Choroid plexus epithelial cell (primary cell): Measurements from ENCODE around the gene MEF2A.

Source experiments
- DNase-seq: peaks from one replicate; pipeline ENCODE4 v3.0.0-alpha.2; 2010; ENCODE audit warnings: low read depth
- H3K4me3 ChIP-seq: 2 replicates; pipeline ENCODE4 v1.5.1; 2011; ENCODE audit warnings: low read depth, mild to moderate bottlenecking, control low read depth, low read length, moderate library complexity
- TF ChIP-seq, protein P1 (sequence below): conservative IDR thresholded peaks from 2 replicates; pipeline ENCODE4 v1.5.1; 2011; ENCODE audit warnings: low read depth, mild to moderate bottlenecking, control low read depth, inconsistent platforms, low read length, moderate library complexity

The MEF2A gene

DNA sequence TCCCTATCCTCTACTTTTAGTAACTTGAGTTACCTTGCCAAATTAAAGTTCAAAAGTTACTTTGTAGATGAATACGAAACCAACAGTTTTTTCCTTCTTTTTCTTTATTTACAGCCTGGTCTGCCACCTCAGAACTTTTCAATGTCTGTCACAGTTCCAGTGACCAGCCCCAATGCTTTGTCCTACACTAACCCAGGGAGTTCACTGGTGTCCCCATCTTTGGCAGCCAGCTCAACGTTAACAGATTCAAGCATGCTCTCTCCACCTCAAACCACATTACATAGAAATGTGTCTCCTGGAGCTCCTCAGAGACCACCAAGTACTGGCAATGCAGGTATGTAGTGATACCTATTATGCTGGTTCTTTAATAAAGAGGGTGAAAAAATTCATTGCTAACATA lies 108.5 kb downstream of the MEF2A start:
- no peak for DNase-seq
- TF ChIP-seq, protein P1, sequence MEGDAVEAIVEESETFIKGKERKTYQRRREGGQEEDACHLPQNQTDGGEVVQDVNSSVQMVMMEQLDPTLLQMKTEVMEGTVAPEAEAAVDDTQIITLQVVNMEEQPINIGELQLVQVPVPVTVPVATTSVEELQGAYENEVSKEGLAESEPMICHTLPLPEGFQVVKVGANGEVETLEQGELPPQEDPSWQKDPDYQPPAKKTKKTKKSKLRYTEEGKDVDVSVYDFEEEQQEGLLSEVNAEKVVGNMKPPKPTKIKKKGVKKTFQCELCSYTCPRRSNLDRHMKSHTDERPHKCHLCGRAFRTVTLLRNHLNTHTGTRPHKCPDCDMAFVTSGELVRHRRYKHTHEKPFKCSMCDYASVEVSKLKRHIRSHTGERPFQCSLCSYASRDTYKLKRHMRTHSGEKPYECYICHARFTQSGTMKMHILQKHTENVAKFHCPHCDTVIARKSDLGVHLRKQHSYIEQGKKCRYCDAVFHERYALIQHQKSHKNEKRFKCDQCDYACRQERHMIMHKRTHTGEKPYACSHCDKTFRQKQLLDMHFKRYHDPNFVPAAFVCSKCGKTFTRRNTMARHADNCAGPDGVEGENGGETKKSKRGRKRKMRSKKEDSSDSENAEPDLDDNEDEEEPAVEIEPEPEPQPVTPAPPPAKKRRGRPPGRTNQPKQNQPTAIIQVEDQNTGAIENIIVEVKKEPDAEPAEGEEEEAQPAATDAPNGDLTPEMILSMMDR: no peak
- no peak overlapping the region for H3K4me3 ChIP-seq

DNA sequence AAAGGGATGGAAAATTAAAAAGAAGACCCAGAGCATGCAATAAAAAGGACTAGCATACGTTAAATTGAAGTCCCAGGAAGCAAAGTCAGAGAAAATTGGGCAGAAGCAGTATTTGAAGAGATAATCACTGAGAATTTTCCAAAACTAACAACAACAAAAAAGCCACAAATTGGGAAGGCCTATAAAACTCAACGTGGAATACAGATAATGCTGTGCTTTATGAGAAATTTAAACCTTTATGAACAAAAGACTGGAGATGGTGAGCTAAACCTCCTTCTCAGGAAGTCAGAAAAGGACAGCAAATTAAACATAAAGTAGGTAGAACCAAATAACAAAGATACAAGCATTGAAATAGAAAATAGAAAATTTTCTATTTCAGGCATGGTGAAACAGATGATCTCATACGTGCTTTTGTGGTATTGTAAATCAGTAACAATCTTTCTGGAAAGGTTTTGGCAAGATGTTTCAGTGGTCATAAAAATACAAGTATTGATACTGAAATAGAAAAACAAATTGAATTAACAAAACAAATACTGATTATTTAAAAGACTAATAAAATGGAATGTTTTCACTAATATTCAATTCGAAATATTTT lies 111.9 kb downstream of the MEF2A start:
- no peak overlapping the region for H3K4me3 ChIP-seq
- TF ChIP-seq, protein P1: no peak
- no peak for DNase-seq

DNA sequence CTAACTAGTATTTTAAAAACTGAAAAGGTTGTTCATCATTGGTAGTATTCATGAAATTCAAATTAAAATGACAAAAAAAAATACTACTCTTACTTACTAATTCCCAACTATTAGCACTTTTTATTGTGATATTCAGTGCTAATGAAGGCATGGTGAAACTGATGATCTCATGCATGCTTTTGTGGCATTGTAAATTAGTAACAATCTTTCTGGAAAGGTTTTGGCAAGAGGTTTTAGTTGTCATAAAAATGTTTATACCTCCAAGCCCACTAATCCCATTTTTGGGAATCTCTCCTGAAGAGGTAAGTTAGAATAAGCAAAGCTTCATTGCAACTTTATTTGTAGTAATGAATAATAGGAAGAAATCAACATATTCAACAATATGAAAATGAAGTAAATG lies 114.5 kb downstream of the MEF2A start:
- DNase-seq: no peak
- H3K4me3 ChIP-seq: no peak overlapping the region
- TF ChIP-seq, protein P1: no peak

DNA sequence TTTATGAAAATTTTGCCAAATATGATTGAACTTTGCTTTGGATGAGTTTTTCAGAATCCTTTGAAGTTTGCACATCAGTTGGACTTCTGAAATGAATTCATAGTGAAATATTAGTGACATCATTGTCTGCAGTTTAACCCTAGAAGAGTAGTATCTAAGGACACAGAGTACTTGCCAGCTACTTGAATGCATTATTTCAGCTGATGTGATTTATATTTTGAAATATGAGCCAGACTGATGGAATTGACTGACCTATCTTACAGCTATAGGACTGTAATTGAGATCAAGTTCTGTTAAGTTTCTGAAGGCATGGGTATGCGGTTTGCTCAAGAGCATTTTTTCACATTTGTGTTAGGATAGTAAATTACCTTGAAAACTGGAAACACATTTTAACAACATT lies 116.2 kb downstream of the MEF2A start:
- no peak overlapping the region for H3K4me3 ChIP-seq
- DNase-seq: peak; percentile 38
- TF ChIP-seq, protein P1: no peak

DNA sequence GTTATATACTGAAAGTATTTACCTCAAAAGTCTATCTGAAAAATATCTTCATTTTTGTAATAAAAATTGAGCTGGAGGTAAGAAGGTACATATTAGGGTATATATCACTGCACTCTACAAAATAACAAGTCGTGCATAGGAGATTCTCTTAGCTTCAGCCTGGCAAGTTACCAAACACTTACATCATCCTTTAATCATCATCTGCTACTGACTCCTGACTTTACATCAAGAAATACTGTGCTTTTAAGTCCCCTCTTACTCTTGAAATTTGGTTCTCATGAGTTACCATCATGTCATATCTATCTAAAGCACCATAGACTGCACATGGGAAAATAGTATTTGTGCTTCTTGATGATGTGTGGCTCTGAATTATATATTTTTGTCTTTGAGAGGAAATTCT lies 116.7 kb downstream of the MEF2A start:
- TF ChIP-seq, protein P1: no peak
- peak; percentile 97 for DNase-seq
- no peak overlapping the region for H3K4me3 ChIP-seq

DNA sequence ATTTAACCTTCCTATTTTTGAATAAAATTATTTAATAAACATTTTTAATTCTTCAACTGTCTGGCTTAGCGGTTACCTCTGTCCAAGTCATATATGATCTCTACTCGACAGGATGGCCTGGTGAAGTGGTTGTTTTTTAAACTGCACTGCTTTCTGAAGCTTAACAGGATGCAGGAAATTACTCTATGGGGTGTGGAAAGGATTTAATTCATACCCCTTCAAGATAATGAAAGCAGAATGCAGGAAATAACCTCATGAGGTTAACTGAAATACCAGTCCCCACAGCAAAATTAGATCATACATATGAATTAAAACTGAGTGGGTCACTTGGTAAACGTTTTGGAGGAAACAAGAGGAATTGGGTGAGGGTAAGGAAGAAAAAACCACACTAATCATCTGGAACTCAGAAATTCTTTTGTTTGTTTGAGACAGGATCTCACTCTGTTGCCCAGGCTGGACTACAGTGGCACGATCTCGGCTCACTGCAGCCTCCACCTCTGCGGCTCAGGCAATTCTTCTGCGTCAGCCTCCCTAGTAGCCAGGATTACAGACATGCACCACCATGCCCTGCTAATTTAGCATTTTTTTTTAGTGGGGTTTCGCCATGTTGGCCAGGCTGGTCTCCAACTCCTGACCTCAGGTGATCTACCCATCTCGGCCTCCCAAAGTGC lies 117.4 kb downstream of the MEF2A start:
- TF ChIP-seq, protein P1: no peak
- peak; percentile 62 for DNase-seq
- H3K4me3 ChIP-seq: no peak overlapping the region

DNA sequence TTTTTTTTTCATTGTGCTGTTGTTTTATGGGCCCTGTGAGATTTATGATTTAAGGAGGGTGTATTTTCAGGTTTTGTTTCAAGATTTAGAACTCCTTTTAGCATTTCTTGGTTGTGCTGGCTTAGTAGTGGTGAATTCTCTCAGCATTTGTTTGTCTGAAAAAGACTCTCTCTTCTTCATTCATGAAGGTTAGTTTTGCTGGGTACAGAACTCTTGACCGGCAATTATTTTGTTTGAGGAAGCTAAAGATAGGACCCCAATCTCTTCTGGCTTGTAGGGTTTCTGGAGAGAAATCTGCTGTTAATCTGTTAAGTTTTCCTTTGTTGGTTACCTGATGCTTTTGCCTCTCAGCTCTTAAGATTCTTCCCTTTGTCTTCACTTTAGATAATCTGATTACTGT lies 120.5 kb downstream of the MEF2A start:
- no peak for DNase-seq
- H3K4me3 ChIP-seq: no peak overlapping the region
- TF ChIP-seq, protein P1: no peak
